Retinal pigment epithelial cell (primary cell): ENCODE results near the gene PARK7.

Experiments used
- DNase-seq: peaks from one replicate; pipeline ENCODE4 v3.0.0-alpha.2; 2010; ENCODE audit warnings: low read depth
- H3K4me3 ChIP-seq: 2 replicates; pipeline ENCODE4 v1.5.1; 2011; ENCODE audit warnings: mild to moderate bottlenecking, low read length, control low read depth, moderate library complexity
- CTCF ChIP-seq: conservative IDR thresholded peaks from 2 replicates; pipeline ENCODE4 v1.5.1; 2011; ENCODE audit warnings: low read depth, low read length, control low read depth, inconsistent platforms

PARK7 gene

GRCh38 chr1:8015809-8016165, 54.3 kb downstream of the PARK7 start:
- no peak for TF ChIP-seq CTCF
- DNase-seq: peak; percentile 52
- no peak overlapping the region for H3K4me3 ChIP-seq

GRCh38 chr1:8016210-8016894, 54.8 kb downstream of the PARK7 start:
- TF ChIP-seq CTCF: peak; percentile 18
- H3K4me3 ChIP-seq: no peak overlapping the region
- DNase-seq: no peak

- H3K4me3 ChIP-seq: no peak overlapping the region
- no peak for DNase-seq
- TF ChIP-seq CTCF: no peak
Observed at GRCh38 chr1:8016895-8017241, 55.4 kb downstream of the PARK7 start.

GRCh38 chr1:8017495-8018197, 56.1 kb downstream of the PARK7 start:
- TF ChIP-seq CTCF: no peak
- no peak overlapping the region for H3K4me3 ChIP-seq
- peak; percentile 65 for DNase-seq

- no peak for TF ChIP-seq CTCF
- H3K4me3 ChIP-seq: no peak overlapping the region
- DNase-seq: no peak
Observed at GRCh38 chr1:8018492-8019228, 57.1 kb downstream of the PARK7 start.

GRCh38 chr1:8019229-8019620, 57.7 kb downstream of the PARK7 start:
- H3K4me3 ChIP-seq: no peak overlapping the region
- no peak for TF ChIP-seq CTCF
- DNase-seq: no peak
